Stimulated activated CD4-positive, alpha-beta T cell treated with anti-CD3 and anti-CD28 coated beads, Interleukin-1b, Interleukin-23, amount 100 ng/mL, for 1 hour (primary cell): Measurements from ENCODE around the gene MRPL44.
A peak's percentile ranks its signal among the peaks of the same experiment; 100 is the strongest.

Experiments
- DNase-seq, 2 donors: peaks; one replicate each; pipeline ENCODE4 v3.0.0-alpha.2; 2020; ENCODE audit warnings: low read depth in 2 of 2

MRPL44 gene

DNA sequence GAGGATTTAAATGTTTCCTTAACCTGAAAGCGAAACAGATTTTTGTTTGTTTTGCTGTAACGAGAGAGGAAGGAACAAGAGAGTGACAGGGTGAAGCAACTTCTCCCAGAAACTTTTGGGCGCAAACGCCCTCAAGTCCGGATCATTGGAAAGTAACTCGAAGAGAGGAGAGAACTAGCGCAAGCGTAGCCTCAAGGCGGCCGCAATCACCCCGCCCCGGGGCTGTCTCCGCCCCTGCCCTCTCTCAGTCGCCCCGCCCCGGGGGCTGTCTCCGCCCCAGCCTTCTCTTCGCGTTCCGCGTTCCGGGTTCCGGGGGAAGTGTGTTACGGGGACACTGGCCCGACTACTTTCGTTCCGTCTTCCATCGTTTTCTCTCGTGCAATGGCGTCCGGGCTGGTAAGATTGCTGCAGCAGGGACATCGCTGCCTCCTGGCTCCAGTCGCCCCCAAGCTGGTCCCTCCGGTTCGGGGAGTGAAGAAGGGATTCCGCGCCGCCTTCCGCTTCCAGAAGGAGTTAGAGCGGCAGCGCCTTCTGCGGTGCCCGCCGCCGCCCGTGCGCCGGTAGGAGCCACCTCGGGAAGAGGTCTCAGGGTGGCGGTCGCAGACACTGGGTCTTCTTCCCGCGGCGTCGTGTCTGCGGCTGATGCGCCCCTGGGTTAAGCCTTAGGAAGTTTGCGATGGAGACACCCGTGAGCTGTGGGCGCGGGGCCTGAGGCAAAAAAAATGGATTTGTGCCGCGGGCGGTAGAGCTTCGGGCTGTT lies at the start of gene MRPL44:
TSS of gene MRPL44 (plus strand) at position 372 of the 760 bp plus-strand sequence. CDS start at position 382, 10 bp downstream.
- DNase-seq, result peak; percentile 90 to 98

DNA sequence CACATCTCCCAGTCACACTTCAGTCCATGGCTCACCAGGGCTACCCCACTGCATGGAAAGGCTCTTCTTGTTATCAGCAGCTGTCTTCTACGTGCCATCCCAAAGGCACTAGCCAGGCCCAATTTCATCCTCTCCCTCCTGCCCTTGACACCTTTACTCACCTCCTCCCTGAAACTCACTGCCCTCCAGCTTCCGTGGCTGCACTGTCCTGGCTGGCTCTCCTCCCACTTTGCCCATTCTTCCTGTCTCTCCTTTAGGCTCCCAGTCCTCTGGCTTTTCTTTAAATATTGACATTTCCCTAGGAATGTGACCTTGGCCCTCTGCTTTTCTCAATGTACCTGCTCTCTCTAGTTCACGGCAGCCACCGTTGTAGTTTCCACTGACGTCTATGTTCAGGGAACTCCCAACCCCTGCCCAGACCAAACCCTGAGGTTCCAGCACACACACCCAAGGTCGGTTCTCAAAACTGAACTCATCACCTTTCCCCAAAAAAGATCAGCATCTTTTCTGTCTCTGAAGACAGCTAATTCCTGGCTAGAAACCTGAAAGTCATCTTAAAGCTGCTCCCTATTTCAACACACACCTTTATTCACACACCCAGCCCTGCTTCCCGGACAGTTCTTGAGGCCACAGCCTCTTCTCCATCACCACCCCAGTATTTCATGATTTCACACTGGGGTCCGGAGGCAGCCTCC lies 48.8 kb upstream of the MRPL44 start:
- DNase-seq, result no peak

DNA sequence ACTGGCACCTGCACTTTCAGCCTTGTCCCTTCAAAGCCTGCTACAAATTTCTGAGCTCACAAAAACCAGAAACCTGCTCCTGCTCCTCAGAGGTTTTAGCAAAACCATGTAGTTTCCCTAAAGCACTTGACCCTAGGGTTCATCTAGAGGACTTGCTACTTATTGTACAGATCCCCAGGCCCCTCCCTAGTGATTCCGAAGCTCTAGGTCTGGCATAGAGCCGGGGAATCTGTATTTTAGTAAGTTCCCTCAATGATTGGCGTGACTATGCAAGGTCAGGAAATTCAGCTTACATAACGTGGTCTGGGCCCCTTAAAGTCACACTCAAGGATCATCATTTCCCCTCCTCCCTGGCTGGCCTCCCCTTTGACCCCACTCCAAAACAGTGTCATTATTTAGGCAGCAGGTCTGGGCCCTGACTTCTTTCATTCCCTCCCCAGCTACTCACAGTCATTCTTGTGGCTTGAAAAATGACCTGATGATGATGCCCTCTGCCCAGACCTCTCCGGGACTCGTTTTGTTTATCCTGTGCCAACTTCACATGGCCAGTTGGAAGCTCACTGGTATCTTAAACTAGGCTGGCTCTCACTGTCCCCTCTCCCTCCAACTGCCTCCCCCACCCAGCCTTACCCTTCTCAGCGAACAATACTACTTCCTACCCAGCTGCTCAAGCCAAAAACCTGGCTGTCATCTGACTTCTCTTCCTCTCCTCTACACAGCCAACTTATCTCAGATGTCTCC lies 48.1 kb upstream of the MRPL44 start:
- DNase-seq, result no peak

GRCh38 chr2:223914324-223914723 lies 42.9 kb upstream of the MRPL44 start:
- no peak for DNase-seq

DNA sequence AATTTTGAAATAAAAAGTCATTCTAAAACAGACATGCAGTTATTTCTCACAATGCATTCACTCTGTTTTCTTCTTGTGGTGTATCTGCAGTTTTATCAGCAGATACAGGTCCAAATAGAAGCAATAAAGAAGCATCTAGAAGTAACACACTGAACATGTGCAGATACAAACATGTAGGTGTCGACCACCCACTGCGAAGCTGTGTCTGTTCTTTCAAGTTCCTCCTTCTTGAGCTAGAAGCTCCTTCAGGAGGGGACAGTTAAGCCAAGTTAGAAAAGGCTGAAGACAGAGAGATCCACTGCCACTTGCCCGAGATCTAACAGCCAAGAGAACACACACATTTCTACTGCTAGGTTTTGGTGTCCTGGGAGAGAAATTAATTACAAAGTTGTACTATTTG lies 42.2 kb upstream of the MRPL44 start:
- no peak for DNase-seq

DNA sequence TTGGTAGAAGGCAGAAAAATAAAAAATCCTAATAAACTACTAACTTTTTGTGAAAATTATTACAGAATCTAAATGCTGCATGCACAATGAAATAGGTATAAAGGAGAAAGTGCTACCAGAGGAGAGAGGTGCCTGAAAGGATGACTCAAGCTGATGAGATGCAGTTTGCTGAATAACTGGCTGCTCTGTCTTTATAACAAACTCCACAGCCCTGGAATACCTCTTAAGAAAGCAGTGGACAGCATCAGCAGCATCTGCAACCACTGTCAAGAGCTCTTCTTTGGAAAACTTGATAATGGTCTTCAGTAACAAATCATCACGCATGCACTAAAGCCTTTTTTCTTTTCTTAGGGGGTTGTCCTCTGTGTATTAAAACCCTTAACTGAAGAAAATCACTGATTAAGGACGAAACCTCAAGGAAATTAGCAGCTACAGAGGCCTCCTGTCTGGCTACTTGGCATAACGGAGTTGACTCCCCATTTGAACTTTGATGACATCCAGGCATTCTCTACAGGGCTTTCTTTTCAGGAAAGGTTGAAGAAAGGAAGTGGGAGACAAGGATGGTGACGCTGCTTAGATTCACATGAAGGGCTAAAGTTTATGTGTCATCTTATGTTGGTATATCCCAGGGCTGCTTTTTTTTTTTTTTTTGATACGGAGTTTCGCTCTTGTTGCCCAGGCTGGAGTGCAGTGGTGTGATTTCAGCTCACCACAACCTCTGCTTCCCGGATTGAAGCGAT lies 40.9 kb upstream of the MRPL44 start:
- DNase-seq, result no peak

GRCh38 chr2:223918671-223919134 lies 38.6 kb upstream of the MRPL44 start:
- no peak for DNase-seq

DNA sequence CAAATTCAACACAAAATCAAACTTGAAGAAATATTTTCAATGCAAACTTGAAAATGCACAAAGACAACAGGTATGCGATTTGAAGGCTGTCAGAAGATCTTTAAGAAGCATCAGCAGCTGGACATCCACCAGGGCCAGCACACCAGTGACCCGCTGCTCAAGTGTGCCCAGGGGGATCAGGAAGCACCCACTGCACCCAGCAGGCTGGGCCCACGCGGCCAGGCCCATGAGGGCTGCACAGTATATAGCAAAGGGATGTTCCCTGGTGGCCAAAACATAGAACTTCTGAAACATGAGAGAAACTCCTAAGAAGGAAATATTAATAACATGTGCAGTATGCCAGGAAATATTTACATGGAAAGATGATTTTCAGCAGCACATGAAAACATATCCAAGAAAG lies 37.2 kb upstream of the MRPL44 start:
- DNase-seq, result no peak

DNA sequence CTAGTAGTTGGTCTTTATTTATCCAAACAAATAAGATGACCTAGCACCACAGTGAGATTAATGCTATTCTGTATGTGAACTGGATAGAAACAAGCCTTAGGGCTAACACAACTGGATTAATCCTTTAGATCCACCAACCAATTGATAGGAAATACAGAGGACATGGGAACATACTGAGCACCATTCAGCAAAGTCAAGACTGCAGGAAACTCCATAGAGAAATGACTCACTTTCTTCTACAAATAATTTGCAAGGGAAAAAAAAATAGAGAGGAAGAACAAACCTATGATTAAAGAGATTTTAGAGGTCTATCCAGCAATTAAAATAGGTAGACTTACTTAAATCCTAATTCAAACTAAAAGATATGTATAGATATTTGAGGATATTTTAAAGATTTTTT lies 36.1 kb upstream of the MRPL44 start:
- DNase-seq, result no peak

GRCh38 chr2:223922308-223922707 lies 35.0 kb upstream of the MRPL44 start:
- DNase-seq, result no peak

DNA sequence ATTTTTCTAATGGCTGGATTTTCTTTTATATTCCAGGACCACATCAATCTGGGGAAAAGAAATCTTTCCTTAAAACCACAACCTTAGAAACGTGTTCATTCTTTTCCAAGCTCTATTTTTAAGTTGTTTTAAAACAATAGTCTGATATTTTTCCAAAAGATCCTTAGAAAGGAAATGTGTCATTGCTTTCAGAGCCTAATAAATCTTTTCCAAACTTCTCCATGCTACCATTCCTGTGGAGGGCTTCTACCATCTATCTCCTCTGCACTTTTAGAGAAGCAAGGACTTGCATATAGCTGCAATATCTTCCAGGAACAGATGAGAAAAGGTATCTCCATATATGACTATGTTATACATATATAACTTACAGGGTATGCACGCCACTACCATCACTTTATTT lies 33.3 kb upstream of the MRPL44 start:
- no peak for DNase-seq

DNA sequence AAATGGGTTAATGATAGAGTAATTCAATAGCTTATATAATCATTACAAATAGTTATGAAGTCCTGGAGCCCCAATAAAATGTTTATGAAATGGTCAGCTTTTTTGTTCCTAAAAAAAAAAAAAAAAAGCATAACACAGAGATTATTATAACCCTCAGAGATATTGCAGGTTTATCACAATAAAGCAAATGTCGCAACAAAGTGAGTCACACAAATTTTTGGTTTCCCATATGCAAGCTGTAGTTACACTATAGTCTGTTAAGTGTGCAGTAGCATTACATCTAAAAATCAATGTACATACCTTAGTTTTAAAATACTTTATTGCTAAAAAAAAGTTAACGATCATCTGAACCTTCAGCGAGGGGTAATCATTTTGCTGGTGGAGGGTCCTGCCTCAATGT lies 32.2 kb upstream of the MRPL44 start:
- no peak for DNase-seq

- no peak for DNase-seq
Observed at GRCh38 chr2:223928113-223929006, 28.9 kb upstream of the MRPL44 start.

GRCh38 chr2:223929571-223930102 lies 27.6 kb upstream of the MRPL44 start:
- no peak for DNase-seq

GRCh38 chr2:223930103-223930976 lies 26.9 kb upstream of the MRPL44 start:
- DNase-seq, result no peak

- DNase-seq, result no peak
Observed at GRCh38 chr2:223932816-223933800, 24.2 kb upstream of the MRPL44 start.

- no peak for DNase-seq
Observed at GRCh38 chr2:223934870-223935269, 22.4 kb upstream of the MRPL44 start.

- no peak for DNase-seq
Observed at GRCh38 chr2:223935459-223936125, 21.7 kb upstream of the MRPL44 start.
